ENCODE data around the gene PNMA8A.

GRCh38 chr19:46446021-46446420 is 25.3 kb downstream of the PNMA8A start:
- TF ChIP-seq CTCF (optimal IDR thresholded peaks at IDR 0.05 in 1 of 3, IDR thresholded peaks at IDR 0.05 in 1 of 3, conservative IDR thresholded peaks at IDR 0.05 in 1 of 3; ENCODE audit: extremely low read depth in 1 of 3, insufficient read depth in 2 of 3, low read length in 3 of 3): no peak
- TF ChIP-seq EZH2 (IDR thresholded peaks at IDR 0.05; ENCODE audit: low read length): no peak

All from keratinocyte (primary cell).